Adrenal gland (tissue), 5 donors: Measurements from ENCODE around the gene PPME1.

ENCODE experiments used
- CTCF ChIP-seq, 6 experiments: fragments of 450-650 bp in 4 of 6; fragments of 200-600 bp in 2 of 6; sonication (generic) in 1 of 6; IDR thresholded peaks; 1 replicate in 5 of 6; 2 replicates in 1 of 6; pipeline versions ENCODE4 v1.5.1 to v1.8.0; 2016 to 2021; ENCODE audit warnings: antibody characterized with exemption in 6 of 6, mild to moderate bottlenecking in 2 of 6, moderate library complexity in 1 of 6
- POLR2A ChIP-seq, 2 donors: fragments of 450-650 bp; IDR thresholded peaks; one replicate each; pipeline ENCODE4 v1.6.1; 2017; ENCODE audit warnings: antibody characterized with exemption in 2 of 2, mild to moderate bottlenecking in 2 of 2, moderate library complexity in 1 of 2
- donor health status: DM: no; HTN: no; CAD: no.

- TF ChIP-seq CTCF (IDR thresholded peaks at IDR 0.05) = peak; percentile 82 to 92 (median 84)
- TF ChIP-seq POLR2A (IDR thresholded peaks at IDR 0.05) = no peak
These were observed 84.8 kb downstream of the PPME1 start for GRCh38 chr11:74255741-74256375.
